ENCODE measurements around the gene HOXA3.

HOXA3 gene

DNA sequence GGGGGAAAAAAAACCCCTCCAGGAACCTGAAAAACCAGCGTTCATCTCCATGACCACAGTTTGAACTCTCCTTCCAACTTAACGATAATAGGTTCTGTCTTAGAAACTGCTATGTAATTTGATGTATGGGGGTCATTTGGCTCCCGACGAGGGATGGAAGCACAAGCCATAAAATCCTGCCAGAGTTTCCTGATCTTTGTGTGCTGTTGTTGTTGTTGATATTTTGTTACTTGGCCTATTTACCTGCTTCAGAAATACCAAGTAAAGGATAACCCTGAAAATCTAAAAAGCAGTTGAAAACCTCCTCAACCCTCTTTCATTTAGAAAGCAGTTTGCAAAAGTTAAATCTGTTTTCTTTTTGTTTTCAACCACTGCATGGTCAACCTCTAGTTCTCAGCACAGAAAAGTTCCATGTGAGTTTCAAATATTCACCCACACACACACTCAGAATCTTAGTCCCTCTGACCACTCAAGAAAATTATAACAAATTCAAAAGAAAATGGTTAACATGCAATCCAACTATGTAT is 40.6 kb downstream of the HOXA3 start:
- Histone ChIP-seq H3K4me2 (ENCODE audit: low read depth, low read length) (no peak overlapping the region), H2AFZ (ENCODE audit: low read length) (no peak overlapping the region), H3F3A (ENCODE audit: insufficient read depth, low read length) (no peaks in the 10 kb centered on the region), H3K4me3 (ENCODE audit: low read length) (no peak overlapping the region), H3K27me3 (replicated peaks; ENCODE audit: insufficient read depth, low read length) (peaks cover 32% of the 10 kb centered on the region), H4K20me1 (ENCODE audit: insufficient read depth, low read length) (no peaks in the 10 kb centered on the region), H3K4me1 (ENCODE audit: low read length) (no peaks in the 10 kb centered on the region), H3K79me2 (ENCODE audit: low read length) (no peaks in the 10 kb centered on the region), H3K36me3 (replicated peaks; ENCODE audit: insufficient read depth, low read length) (no peaks in the 10 kb centered on the region), H3K27ac (ENCODE audit: low read length) (no peak overlapping the region), H3K9ac (ENCODE audit: low read length) (no peak overlapping the region), H3K9me2 (replicated peaks; ENCODE audit: insufficient read depth, low read length) (no peaks in the 10 kb centered on the region), H3K9me3 (replicated peaks; ENCODE audit: insufficient read depth, low read length) (no peaks in the 10 kb centered on the region)
- TF ChIP-seq, protein P1, sequence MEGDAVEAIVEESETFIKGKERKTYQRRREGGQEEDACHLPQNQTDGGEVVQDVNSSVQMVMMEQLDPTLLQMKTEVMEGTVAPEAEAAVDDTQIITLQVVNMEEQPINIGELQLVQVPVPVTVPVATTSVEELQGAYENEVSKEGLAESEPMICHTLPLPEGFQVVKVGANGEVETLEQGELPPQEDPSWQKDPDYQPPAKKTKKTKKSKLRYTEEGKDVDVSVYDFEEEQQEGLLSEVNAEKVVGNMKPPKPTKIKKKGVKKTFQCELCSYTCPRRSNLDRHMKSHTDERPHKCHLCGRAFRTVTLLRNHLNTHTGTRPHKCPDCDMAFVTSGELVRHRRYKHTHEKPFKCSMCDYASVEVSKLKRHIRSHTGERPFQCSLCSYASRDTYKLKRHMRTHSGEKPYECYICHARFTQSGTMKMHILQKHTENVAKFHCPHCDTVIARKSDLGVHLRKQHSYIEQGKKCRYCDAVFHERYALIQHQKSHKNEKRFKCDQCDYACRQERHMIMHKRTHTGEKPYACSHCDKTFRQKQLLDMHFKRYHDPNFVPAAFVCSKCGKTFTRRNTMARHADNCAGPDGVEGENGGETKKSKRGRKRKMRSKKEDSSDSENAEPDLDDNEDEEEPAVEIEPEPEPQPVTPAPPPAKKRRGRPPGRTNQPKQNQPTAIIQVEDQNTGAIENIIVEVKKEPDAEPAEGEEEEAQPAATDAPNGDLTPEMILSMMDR (IDR thresholded peaks at IDR 0.05; ENCODE audit: low read length) = no peak
- TF ChIP-seq EZH2phosphoT487 (IDR thresholded peaks at IDR 0.05; ENCODE audit: low read length) (no peak), EZH2 (optimal IDR thresholded peaks at IDR 0.05; ENCODE audit: low read depth, low read length) (no peak)
- no peak for DNase-seq

DNA sequence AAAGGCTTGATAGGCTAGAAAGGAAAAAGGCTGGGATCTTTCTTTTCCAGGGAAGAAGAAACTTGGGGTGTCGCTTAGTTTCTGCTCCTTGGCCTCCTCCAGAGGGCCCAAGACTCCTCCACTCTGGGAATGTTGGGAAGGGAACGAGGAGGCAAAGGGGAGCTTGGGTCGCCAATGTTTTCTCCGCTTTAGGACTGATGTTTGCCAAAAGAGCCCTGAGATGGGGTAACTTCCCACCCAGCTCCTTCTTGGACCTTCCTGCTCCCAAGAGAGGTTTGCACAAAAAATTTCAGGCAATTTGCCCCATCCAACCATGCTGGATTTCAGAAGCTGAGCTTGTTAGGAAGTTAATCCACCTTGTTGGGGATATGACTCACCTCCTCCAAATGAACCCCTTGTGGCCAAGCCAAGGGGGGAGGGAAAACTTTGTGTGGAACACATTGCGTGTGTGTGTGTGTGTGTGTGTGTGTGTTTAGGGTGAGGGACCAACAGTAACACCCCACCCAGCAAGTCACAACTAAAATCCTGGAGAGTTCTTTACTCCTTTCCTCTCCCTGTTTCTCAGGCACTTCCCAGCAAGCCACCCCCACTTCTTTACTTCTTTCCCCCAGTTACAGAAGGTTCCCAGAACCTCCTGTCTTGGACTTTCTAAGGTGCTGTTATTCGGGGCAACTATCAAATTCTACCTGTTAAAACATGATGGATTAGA is 41.2 kb downstream of the HOXA3 start:
- Histone ChIP-seq H3K9me3 (replicated peaks; ENCODE audit: insufficient read depth, low read length) (no peaks in the 10 kb centered on the region), H3K79me2 (ENCODE audit: low read length) (no peaks in the 10 kb centered on the region), H3K4me3 (ENCODE audit: low read length) (no peak overlapping the region), H3K27me3 (replicated peaks; ENCODE audit: insufficient read depth, low read length) (peaks cover 37% of the 10 kb centered on the region), H3F3A (ENCODE audit: insufficient read depth, low read length) (no peaks in the 10 kb centered on the region), H3K27ac (ENCODE audit: low read length) (no peak overlapping the region), H3K9ac (ENCODE audit: low read length) (no peak overlapping the region), H3K36me3 (replicated peaks; ENCODE audit: insufficient read depth, low read length) (no peaks in the 10 kb centered on the region), H3K9me2 (replicated peaks; ENCODE audit: insufficient read depth, low read length) (no peaks in the 10 kb centered on the region), H4K20me1 (ENCODE audit: insufficient read depth, low read length) (no peaks in the 10 kb centered on the region), H3K4me2 (ENCODE audit: low read depth, low read length) (no peak overlapping the region), H3K4me1 (ENCODE audit: low read length) (no peaks in the 10 kb centered on the region), H2AFZ (ENCODE audit: low read length) (no peak overlapping the region)
- no peak for DNase-seq
- TF ChIP-seq EZH2 (optimal IDR thresholded peaks at IDR 0.05; ENCODE audit: low read depth, low read length) (no peak), EZH2phosphoT487 (IDR thresholded peaks at IDR 0.05; ENCODE audit: low read length) (no peak)
- TF ChIP-seq, protein P1 (IDR thresholded peaks at IDR 0.05; ENCODE audit: low read length) = no peak

DNA sequence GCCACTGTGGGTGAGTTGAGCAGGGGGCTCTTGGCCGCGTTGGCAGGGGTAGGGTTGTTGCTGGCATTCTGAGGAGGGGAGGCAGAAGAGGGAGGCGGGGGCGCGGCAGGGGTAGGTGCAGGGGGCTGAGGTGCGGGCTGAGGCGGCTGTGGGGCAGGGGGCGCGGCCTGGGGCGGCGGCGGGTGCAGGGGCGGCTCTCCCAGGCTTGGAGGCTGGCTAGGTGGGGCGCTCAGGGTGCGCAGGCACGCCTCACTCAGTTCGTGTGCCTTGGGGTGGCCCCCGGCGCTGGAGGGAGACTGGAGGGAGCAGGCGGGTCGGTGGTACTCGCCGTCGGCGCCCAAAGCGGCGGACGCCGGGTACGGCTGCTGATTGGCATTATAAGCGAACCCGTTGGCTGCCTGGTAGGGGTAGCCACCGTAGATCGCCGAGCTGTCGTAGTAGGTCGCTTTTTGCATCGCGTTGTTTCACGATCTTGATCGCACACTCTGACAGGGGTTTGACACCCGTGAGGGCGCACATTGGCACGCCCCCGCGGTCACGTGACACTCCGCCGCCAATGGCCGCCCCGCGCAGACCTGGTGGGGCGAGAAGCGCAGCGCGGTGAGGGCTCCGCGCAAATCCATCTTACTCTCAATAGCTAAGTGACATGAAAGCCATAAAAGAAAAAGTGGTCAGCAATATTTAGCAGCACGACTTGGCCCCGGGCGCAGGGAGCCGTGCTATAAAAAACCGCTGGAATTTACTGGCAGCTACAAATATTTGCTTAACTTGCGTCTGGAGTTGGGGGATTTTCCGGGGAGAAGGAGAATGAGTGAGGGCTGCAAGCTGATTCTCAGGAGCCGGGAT is 42.0 kb downstream of the HOXA3 start:
- Histone ChIP-seq H3K27me3 (replicated peaks; ENCODE audit: insufficient read depth, low read length) (peaks cover 37% of the 10 kb centered on the region), H3K36me3 (replicated peaks; ENCODE audit: insufficient read depth, low read length) (no peaks in the 10 kb centered on the region), H3K9me2 (replicated peaks; ENCODE audit: insufficient read depth, low read length) (no peaks in the 10 kb centered on the region), H3K9me3 (replicated peaks; ENCODE audit: insufficient read depth, low read length) (no peaks in the 10 kb centered on the region), H3K9ac (ENCODE audit: low read length) (no peak overlapping the region), H4K20me1 (ENCODE audit: insufficient read depth, low read length) (no peaks in the 10 kb centered on the region), H3K4me2 (ENCODE audit: low read depth, low read length) (no peak overlapping the region), H3K27ac (ENCODE audit: low read length) (no peak overlapping the region), H3K4me3 (ENCODE audit: low read length) (no peak overlapping the region), H3F3A (ENCODE audit: insufficient read depth, low read length) (no peaks in the 10 kb centered on the region), H2AFZ (ENCODE audit: low read length) (no peak overlapping the region), H3K4me1 (ENCODE audit: low read length) (no peaks in the 10 kb centered on the region), H3K79me2 (ENCODE audit: low read length) (no peaks in the 10 kb centered on the region)
- TF ChIP-seq, protein P1 (IDR thresholded peaks at IDR 0.05; ENCODE audit: low read length) = no peak
- no peak for TF ChIP-seq EZH2 (optimal IDR thresholded peaks at IDR 0.05; ENCODE audit: low read depth, low read length)
- no peak for TF ChIP-seq EZH2phosphoT487 (IDR thresholded peaks at IDR 0.05; ENCODE audit: low read length)
- DNase-seq = no peak

All from MM.1S (cell line).